HG02973 (cell line): ENCODE data around the gene MKRN2.
"Not testable (repeated sequence)": the region's sequence is repeated elsewhere in the genome, so short reads cannot be mapped to it uniquely, and the experiment has no call there.

Source experiments
- ATAC-seq: cut with Tn5 transposase; IDR thresholded peaks from one replicate; pipeline ENCODE4 v1.9.1; 2021; ENCODE audit warnings: moderate library complexity; ENCODE audit not compliant: unreplicated experiment

MKRN2 gene, protein sequence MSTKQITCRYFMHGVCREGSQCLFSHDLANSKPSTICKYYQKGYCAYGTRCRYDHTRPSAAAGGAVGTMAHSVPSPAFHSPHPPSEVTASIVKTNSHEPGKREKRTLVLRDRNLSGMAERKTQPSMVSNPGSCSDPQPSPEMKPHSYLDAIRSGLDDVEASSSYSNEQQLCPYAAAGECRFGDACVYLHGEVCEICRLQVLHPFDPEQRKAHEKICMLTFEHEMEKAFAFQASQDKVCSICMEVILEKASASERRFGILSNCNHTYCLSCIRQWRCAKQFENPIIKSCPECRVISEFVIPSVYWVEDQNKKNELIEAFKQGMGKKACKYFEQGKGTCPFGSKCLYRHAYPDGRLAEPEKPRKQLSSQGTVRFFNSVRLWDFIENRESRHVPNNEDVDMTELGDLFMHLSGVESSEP

DNA sequence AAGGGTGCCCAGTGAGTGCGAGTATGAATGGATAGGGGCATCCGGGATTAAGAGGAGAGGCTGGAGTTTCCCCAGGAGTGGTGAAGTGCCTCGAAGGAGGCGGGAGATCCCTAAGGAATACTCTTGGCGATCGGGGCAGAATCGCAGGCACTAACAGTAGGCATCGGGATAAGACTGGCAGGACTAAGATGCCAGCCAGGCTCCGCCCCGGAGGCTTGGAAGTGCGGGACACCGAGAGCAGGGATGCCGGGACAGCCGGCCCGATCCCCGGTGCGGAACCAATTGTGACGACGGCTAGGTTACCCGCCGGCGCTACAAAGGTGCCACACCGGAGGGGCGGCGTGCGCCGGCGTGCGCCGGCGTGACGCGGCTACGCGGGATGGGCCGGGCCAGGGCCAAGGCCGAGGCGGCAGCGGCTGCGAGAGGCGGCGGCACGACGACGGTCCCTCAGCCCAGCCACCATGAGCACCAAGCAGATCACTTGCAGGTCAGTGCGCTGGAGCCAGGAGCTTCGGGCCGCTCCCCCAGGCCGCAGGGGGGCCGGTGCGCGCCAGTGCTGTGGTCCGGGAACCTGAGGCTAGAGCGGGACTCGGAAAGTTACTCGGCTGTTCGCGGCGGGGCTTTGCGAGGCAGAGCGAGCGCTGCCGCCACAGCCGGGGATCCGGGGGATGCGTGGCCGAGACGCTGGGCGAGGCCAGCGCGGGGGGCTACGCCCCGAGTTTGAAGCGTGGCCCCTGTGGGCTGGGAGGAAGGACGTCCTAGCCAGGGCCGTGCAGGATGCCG is at the start of gene MKRN2:
TSS of gene MKRN2 (plus strand) at position 398 of the 783 bp plus-strand sequence. CDS start at position 462, 64 bp downstream.
- ATAC-seq = peak; percentile 77

GRCh38 chr3:12507591-12508281 is 49.2 kb upstream of the MKRN2 start:
- ATAC-seq = no peak

DNA sequence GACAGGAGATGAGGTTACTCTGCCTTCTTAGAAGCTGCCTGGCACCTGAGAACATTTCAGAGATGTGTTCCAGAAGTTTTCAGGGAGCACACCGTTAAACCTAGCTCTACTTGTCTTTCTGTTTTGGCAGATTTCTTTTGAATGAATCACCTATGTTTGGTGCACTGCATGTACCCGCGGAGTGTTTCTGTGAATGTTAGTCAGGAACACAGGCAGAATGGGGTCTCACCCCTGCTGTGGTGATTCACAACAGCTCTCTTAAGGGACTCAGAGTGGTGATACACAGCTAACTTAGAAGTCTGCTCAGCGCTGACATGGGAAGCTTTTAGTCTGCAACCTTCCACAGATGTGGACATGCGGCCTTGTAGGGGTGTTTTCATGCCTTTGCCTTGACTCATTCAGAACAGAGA is 48.6 kb upstream of the MKRN2 start:
- ATAC-seq = no peak

DNA sequence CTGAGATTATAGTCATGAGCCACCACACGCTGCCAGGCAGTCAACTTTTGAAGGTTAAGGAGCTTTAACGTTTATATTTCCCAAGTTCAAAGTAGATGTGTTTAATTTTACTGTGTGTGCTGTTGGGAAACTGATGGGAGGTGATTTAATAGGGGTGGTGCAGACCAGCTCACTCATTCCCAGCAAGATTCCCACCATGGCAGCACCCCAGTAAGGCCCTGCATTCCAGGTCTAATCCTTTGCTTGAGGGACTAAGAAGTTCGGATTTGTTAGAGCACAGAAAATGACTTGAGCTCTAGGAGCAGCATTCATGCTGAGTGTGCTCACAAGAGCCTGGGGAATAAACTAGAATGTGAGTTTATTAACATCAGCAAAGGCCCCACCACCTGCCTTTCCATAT is 47.4 kb upstream of the MKRN2 start:
- no peak for ATAC-seq

- ATAC-seq = no peak
These were observed 44.3 kb upstream of the MKRN2 start for GRCh38 chr3:12512534-12513118.

GRCh38 chr3:12513694-12514446 is 43.0 kb upstream of the MKRN2 start:
- ATAC-seq = no peak

DNA sequence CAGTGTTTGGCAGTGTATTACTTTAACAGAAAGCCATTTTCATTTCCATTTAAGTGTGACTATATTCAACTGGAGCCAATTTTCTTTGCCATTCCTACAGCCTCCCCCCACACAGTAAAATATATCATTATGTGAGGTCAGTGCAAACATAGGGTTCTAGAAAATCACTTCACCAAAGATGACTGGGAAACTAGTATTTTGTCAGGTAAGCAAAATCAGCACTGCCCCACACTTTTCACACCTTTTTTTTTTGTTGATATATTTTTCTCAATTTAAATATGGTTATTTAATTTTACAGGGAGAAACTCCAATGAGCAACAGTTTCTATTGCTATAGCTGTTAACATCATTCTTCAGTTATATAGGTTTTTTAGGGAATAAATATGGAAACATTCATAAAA is 41.3 kb upstream of the MKRN2 start:
- no peak for ATAC-seq

DNA sequence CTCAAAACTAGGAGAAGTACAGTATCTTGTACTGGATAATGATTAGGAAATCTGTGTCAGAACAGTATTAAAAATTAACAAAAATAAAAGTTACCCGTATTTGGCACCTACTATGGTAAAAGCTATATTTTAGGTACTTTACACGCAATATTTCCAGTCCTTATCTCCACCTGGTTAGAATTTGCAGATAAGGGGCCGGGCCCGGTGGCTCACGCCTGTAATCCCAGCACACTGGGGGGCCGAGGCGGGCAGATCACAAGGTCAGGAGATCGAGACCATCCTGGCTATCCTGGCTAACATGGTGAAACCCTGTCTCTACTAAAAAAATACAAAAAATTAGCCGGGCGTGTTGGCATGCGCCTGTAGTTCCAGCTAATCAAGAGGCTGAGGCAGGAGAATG is 40.0 kb upstream of the MKRN2 start:
- no peak for ATAC-seq

GRCh38 chr3:12518261-12519028 is 38.4 kb upstream of the MKRN2 start:
- no peak for ATAC-seq

- ATAC-seq = no peak
These were observed 35.9 kb upstream of the MKRN2 start for GRCh38 chr3:12521010-12521409.

DNA sequence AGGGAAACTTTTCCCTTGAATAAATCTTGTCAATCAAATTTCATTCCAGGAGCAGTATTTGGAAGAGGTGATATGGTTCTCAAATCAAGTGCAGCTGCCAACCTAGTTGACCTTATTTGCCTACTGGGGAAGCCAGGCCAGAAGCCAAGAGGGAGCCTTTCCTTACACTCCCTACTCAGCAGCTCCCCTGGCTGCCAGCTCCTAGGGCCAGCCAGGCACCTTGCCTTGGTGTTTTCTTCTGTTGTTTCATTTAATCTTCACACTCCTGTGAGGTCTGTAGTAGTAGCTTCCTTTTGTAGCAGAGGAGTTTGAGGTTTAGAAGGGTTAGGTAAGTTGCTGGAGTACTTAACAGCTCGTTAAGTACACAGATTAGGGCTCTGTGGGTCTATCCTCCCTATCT is 34.2 kb upstream of the MKRN2 start:
- ATAC-seq = no peak

- ATAC-seq = no peak
These were observed 29.1 kb upstream of the MKRN2 start for GRCh38 chr3:12527757-12528143.

DNA sequence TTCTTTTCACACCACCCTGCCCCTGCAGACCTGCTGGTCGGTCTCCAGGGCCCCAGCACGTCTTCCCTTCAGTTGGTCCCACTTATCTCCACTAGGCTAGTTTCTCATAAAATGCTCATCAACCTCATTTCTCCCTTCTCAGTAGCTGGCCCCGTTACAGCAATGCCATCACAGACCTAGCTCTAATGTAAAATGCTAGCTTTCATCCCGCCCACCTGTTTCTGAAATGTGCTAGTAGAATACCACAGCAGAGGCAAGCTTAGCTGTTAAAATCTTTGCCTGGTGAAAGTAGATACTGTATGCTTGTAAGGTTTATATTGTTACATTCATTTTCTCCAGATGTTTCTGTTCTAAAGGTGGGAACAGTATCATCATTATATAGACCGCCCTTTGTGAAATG is 24.7 kb upstream of the MKRN2 start:
- no peak for ATAC-seq

GRCh38 chr3:12536423-12536822 is 20.5 kb upstream of the MKRN2 start:
- no peak for ATAC-seq

GRCh38 chr3:12541625-12542024 is 15.3 kb upstream of the MKRN2 start:
- no peak for ATAC-seq

DNA sequence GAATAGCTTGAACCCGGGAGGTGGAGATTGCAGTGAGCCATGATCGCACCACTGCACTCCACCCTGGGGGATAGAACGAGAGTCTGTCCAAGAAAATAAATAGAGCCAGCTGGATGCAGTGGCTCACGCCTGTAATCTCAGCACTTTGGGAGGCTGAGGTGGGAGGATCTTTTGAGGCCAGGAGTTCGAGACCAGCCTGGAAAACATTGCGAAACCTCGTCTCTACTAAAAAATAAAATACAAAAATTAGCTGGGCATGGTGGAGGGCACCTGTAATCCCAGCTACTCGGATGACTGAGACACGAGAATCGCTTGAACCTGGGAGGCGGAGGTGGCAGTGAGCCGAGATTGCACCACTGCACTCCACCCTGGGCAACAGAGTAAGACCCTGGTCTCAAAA is 13.4 kb upstream of the MKRN2 start:
- not testable (repeated sequence) for ATAC-seq

- no peak for ATAC-seq
These were observed 12.0 kb upstream of the MKRN2 start for GRCh38 chr3:12544652-12545472.

- ATAC-seq = no peak
These were observed 11.5 kb upstream of the MKRN2 start, which contains the start of gene MKRN2OS for GRCh38 chr3:12545473-12545791. Gene MKRN2OS (minus strand): TSS chr3:12545499. CDS start chr3:12545464, 35 bp downstream.
